K562 (cell line): ENCODE data around the gene TMEM156. TPM values are rescaled to one million over a fixed set of nuclear protein-coding genes. Genes with fewer than 3 reads are reported as not detected.

Experiments
- ATAC-seq: fragments of 200-7000 bp; cut with Tn5 transposase; 3 replicates; pipeline ENCODE4 v1.9.1; 2020; ENCODE audit warnings: moderate library complexity
- BruUV-seq: library from RNA; stranded (reverse); fragments of 400-500 nt; replicated peaks from 2 replicates; lab custom pipeline; 2021; lab: Mats Ljungman, UMichigan
- CTCF ChIA-PET: fragments of 300-600 bp; formaldehyde crosslinking; extraction: SDS; loops from one replicate; lab custom pipeline; 2021; ENCODE audit warnings: low intra/inter-chr PET ratio; lab: Yijun Ruan, JAX
- POLR2A ChIA-PET: fragments of 300-600, 350-650 bp; sonication (Branson Sonifier 250); formaldehyde crosslinking; extraction: SDS; loops from one replicate; lab custom pipeline; 2021; ENCODE audit warnings: antibody characterized with exemption, inconsistent platforms; lab: Yijun Ruan, JAX
- DNase-seq, 4 experiments: peaks; one replicate each; pipeline versions ENCODE4 v3.0.0 to v3.0.0-alpha.2; 2011 to 2018; ENCODE audit warnings: low spot score in 3 of 4, mixed read lengths in 3 of 4; ENCODE audit errors: extremely low read depth in 1 of 4
- FAIRE-seq: peaks from 2 replicates; lab custom pipeline; 2011; peaks lifted over from hg19 to GRCh38; lab: Jason Lieb, UNC
- H2AFZ ChIP-seq: 2 replicates; pipeline ENCODE4 v1.6.0; 2011; ENCODE audit warnings: low read depth, low read length, control low read depth, inconsistent platforms
- H3K27ac ChIP-seq: fragments of 200-600 bp; 3 replicates; pipeline ENCODE4 v1.8.0; 2011; ENCODE audit warnings: low read depth, mild to moderate bottlenecking, control low read depth, inconsistent platforms, low read length, moderate library complexity, mixed read lengths; ENCODE audit errors: extremely low read depth
- H3K27me3 ChIP-seq, 2 experiments: fragments of 300-600 bp in 1 of 2; 2 replicates in 1 of 2; 3 replicates in 1 of 2; pipeline versions ENCODE4 v1.6.0 to v1.8.0; 2011; ENCODE audit warnings: inconsistent platforms in 2 of 2, low read length in 2 of 2, mild to moderate bottlenecking in 1 of 2, mixed read lengths in 1 of 2, moderate library complexity in 1 of 2; ENCODE audit not compliant: control insufficient read depth in 2 of 2, insufficient read depth in 2 of 2
- H3K36me3 ChIP-seq: fragments of 300-600 bp; 3 replicates; pipeline ENCODE4 v1.8.0; 2011; ENCODE audit warnings: mild to moderate bottlenecking, low read length, inconsistent platforms; ENCODE audit not compliant: control insufficient read depth, insufficient read depth
- H3K4me1 ChIP-seq, 2 experiments: fragments of 200-600 bp in 1 of 2; replicated peaks in 1 of 2; 2 replicates in 1 of 2; 3 replicates in 1 of 2; pipeline versions ENCODE4 v1.5.1 to v1.8.0; 2011; ENCODE audit warnings: inconsistent platforms in 2 of 2, low read length in 2 of 2, mild to moderate bottlenecking in 1 of 2, mixed read lengths in 1 of 2, moderate library complexity in 1 of 2; ENCODE audit not compliant: control insufficient read depth in 2 of 2, insufficient read depth in 2 of 2
- H3K4me2 ChIP-seq: 2 replicates; pipeline ENCODE4 v1.6.1; 2011; ENCODE audit warnings: low read length, control low read depth, inconsistent platforms, mixed read lengths; ENCODE audit not compliant: insufficient read depth
- H3K4me3 ChIP-seq: fragments of 200-600 bp; sonication (generic), shearing (Covaris generic); 2 replicates; pipeline ENCODE4 v1.5.1; 2016; ENCODE audit warnings: control low read depth, inconsistent platforms
- H3K79me2 ChIP-seq: fragments of 200-600 bp; 3 replicates; pipeline ENCODE4 v1.8.0; 2011; ENCODE audit warnings: low read length, inconsistent platforms; ENCODE audit not compliant: control insufficient read depth, insufficient read depth
- H3K9ac ChIP-seq, 2 experiments: 2 replicates each; pipeline versions ENCODE4 v1.6.0 to v1.6.1; 2011; ENCODE audit warnings: low read depth in 2 of 2, low read length in 2 of 2, control low read depth in 1 of 2, inconsistent platforms in 1 of 2, mild to moderate bottlenecking in 1 of 2, mixed read lengths in 1 of 2; ENCODE audit not compliant: insufficient read depth in 1 of 2
- H3K9me1 ChIP-seq: one replicate; pipeline ENCODE4 v1.6.0; 2011; ENCODE audit warnings: inconsistent platforms, mild to moderate bottlenecking, low read length, moderate library complexity; ENCODE audit not compliant: control insufficient read depth, insufficient read depth
- H3K9me3 ChIP-seq: replicated peaks from 2 replicates; pipeline ENCODE4 v1.5.1; 2011; ENCODE audit warnings: low read depth, low read length, inconsistent platforms; ENCODE audit not compliant: control insufficient read depth, insufficient read depth
- H4K20me1 ChIP-seq: replicated peaks from 2 replicates; pipeline ENCODE4 v1.6.1; 2011; ENCODE audit warnings: low read length, inconsistent platforms, mixed read lengths; ENCODE audit not compliant: control insufficient read depth, insufficient read depth
- ATF6 ChIP-seq: sonication (generic); formaldehyde crosslinking; IDR thresholded peaks from 2 replicates; pipeline ENCODE4 v1.4.0; 2020; ENCODE audit warnings: mild to moderate bottlenecking, missing genetic modification reagents
- ATF7 ChIP-seq: fragments of 450-650 bp; IDR thresholded peaks from 2 replicates; pipeline ENCODE4 v1.7.1; 2014; ENCODE audit warnings: mild to moderate bottlenecking, moderate library complexity
- HDAC8 ChIP-seq: fragments of 450-650 bp; IDR thresholded peaks from 2 replicates; pipeline ENCODE4 v1.6.1; 2016; ENCODE audit warnings: mild to moderate bottlenecking, missing genetic modification characterization, moderate library complexity, missing compliant biosample characterization
- ID3 ChIP-seq, 2 experiments: fragments of 250-450 bp in 1 of 2; fragments of 450-650 bp in 1 of 2; sonication (Bioruptor Pico) in 1 of 2; IDR thresholded peaks; 2 replicates each; pipeline versions ENCODE4 v1.6.1 to v1.8.0; 2016 to 2021; ENCODE audit warnings: mild to moderate bottlenecking in 2 of 2, moderate library complexity in 2 of 2, missing compliant biosample characterization in 1 of 2, missing genetic modification characterization in 1 of 2
- RAD51 ChIP-seq: fragments of 450-650 bp; IDR thresholded peaks from 2 replicates; pipeline ENCODE4 v1.7.1; 2016; ENCODE audit warnings: low read depth, mild to moderate bottlenecking, borderline replicate concordance
- SIX5 ChIP-seq, 2 experiments: IDR thresholded peaks; 2 replicates each; pipeline ENCODE4 v1.6.1; 2011; ENCODE audit warnings: low read length in 2 of 2, borderline replicate concordance in 1 of 2, low read depth in 1 of 2, mild to moderate bottlenecking in 1 of 2, moderate library complexity in 1 of 2; ENCODE audit not compliant: insufficient read depth in 1 of 2
- SOX6 ChIP-seq: fragments of 450-650 bp; IDR thresholded peaks from 2 replicates; pipeline ENCODE4 v1.6.1; 2014; ENCODE audit warnings: mild to moderate bottlenecking
- TGIF2 ChIP-seq: sonication (generic); formaldehyde crosslinking; IDR thresholded peaks from 2 replicates; pipeline ENCODE4 v1.8.1; 2022; ENCODE audit warnings: mild to moderate bottlenecking, missing genetic modification reagents, moderate library complexity
- ZNF274 ChIP-seq: IDR thresholded peaks from 2 replicates; pipeline ENCODE4 v1.6.1; 2011; ENCODE audit warnings: low read depth, mild to moderate bottlenecking, low read length, moderate library complexity, borderline replicate concordance
- ZZZ3 ChIP-seq: fragments of 450-650 bp; IDR thresholded peaks from 2 replicates; pipeline ENCODE4 v1.6.1; 2016; ENCODE audit warnings: antibody characterized with exemption, mild to moderate bottlenecking, moderate library complexity
- WGBS: fragments of 100-300 bp; shearing (Covaris generic); methylation state at CpG from one replicate; pipeline ENCODE4 v1.1.6; 2016; ENCODE audit warnings: low coverage, mixed read lengths; ENCODE audit not compliant: insufficient coverage; ENCODE audit errors: missing lambda C conversion rate; 5-methylcytosine and 5-hydroxymethylcytosine counted together
- in situ Hi-C: fragments of 300-500 bp; cut with MboI; formaldehyde crosslinking; loops from 4 replicates; pipeline ENCODE4 v1.15.0; 2018; ENCODE audit warnings: inconsistent platforms, mixed read lengths
- intact Hi-C: fragments of 100-400 bp; cut with micrococcal nuclease; formaldehyde crosslinking; loops from 2 replicates; pipeline ENCODE4 v1.14.2; 2022
- polyA plus RNA-seq, 8 experiments: library from polyadenylated mRNA; depleted of rRNA in 4 of 8; stranded (reverse) in 5 of 8; unstranded in 3 of 8; fragments of >200 nt; fragmentation: Nextera tagmentation in 2 of 8; fragmentation: Illumina TruSeq in 1 of 8; extraction: Ambion mirVana in 2 of 8; extraction: Trizol in 1 of 8; gene quantifications; 2 replicates each; pipeline versions ENCODE4 v1.2.1 to v1.2.3, GENCODE V29; 2011 to 2014; ENCODE audit warnings: inconsistent platforms in 1 of 8, missing spikeins in 1 of 8
- total RNA-seq, 7 experiments: library from RNA; depleted of rRNA in 6 of 7; stranded (reverse); fragments of >200 nt in 6 of 7; fragmentation: Illumina TruSeq in 2 of 7; extraction: Trizol in 2 of 7; gene quantifications; 2 replicates each; pipeline versions ENCODE4 v1.2.1 to v1.2.3, GENCODE V29; 2011 to 2021; ENCODE audit warnings: low replicate concordance in 1 of 7

The TMEM156 gene
- total and polyA plus RNA-seq, 9 of the 15 experiments (the other 6 are each of a cell fraction or from before 2014, with no cell fraction given), result 3.5 to 9.6 (median 6.4) TPM

- Histone ChIP-seq H3K27ac (no peak overlapping the region), H3K9me3 (no peaks in the 10 kb centered on the region), H2AFZ (no peak overlapping the region), H4K20me1 (no peaks in the 10 kb centered on the region), H3K27me3 (no peaks in the 10 kb centered on the region), H3K9ac (no peak overlapping the region), H3K4me2 (no peak overlapping the region), H3K9me1 (no peaks in the 10 kb centered on the region), H3K4me3 (no peak overlapping the region), H3K79me2 (no peaks in the 10 kb centered on the region), H3K36me3 (no peaks in the 10 kb centered on the region; the same call in 2 of the 3 replicates), H3K4me1 (peaks cover 0 to 13% of the 10 kb centered on the region in 2 experiments; a peak in 3 of 5 replicates)
- TF ChIP-seq SOX6 (no peak), ATF7 (no peak), HDAC8 (no peak), ZZZ3 (no peak), ID3 (CRISPR knock-in tag; IDR thresholded peaks at IDR 0.05) (no peak), ID3 (tag; IDR thresholded peaks at IDR 0.05) (no peak), ATF6 (CRISPR knock-in tag) (no peak), RAD51 (no peak), SIX5 (IDR thresholded peaks at IDR 0.05; ENCODE audit: borderline replicate concordance in 1 of 2, insufficient read depth in 1 of 2, low read depth in 1 of 2, low read length in 2 of 2) (no peak), TGIF2 (no peak), ZNF274 (no peak)
- DNase-seq (no peak), FAIRE-seq (no peak), ATAC-seq (no peak)
- no TSS peak for BruUV-seq
- POLR2A ChIA-PET, result interaction anchor here (1.0 to 1.5 kb wide), 2 partner anchors 9 to 11 kb away, joined by 3 to 7 read pairs; no protein-coding TSS in a partner anchor
- intact Hi-C loops (no loop called here), in situ Hi-C loops (no loop called here)
- WGBS, result 48% methylated on average over 5 of the region's 5 CpGs
- CTCF ChIA-PET, result no interaction called here
Observed at GRCh38 chr4:38935391-38936073, 96.7 kb downstream of the TMEM156 start.
